ENCODE measurements around the gene INHBC.
"Not testable (repeated sequence)": the region's sequence is repeated elsewhere in the genome, so short reads cannot be mapped to it uniquely, and the experiment has no call there.

The INHBC gene

DNA sequence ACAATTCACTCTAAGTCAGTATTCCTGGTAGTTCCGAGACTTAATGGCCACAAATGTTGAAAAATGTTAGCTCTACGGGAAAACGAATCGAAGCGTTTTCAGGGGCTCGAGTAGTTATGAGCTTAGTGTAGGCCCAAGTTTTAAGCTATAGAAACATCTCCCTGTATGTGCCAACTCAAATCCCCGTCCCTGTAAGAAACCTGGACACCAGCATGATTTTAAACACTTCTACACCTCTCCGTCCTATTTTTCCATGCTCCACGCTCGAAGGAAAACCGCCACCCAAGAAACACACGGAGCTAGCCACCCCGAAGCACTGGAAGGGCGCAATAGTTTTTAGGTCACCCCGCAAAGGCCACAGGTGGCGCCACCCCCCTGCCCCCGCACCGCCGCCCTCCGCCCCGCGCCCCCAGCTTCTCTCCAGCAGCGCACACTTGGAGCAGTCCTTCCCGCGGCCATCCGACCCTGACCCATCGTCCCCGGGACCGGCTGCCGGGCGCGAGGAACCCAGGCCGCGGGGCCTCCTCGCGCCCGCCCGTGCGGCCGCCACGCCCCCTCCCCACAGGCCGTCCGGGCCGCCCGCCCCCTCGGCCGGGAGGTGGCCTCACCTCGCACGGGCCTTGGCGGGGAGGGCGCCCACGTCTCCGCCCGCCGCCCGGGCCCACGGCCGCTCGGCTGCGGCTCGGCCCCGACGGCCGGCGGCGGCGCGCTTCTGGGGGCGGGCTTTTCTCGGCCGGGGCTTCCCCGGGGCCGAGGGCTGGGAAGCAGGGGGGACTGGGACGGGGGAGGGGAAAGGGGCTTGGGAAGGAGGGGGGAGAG, 4.3 kb upstream of the INHBC start:
- no peak for DNase-seq

DNA sequence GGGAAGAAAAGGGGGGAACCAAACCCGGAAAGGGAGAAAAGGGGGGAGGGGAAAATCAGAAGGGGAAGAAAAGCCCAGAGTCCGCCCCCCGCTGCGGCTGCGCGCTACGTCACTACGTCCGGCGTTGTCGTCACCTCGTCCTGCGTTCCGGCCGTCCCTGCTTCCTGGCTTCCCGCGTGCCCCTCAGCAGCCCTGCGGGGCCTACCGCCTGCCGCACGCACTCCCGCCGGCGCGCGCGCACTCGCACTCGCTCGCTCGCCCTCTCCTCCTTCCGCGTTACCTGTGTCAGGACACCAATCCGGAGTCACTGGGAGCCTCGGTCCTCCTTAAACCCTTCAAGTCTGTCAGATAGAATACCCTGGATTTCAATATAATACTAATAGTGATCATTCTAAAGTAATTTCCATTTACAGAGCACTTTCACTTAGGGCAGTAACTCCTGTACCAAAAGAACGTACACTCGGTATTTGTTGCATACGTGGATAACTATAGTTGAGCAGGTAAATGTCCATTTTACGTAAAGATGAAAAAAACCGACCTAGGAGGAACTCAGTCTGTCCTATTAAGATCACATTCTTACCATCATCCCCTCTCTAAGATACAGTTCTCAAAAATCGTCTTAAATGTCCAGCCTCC, 3.5 kb upstream of the INHBC start, which contains the start of gene R3HDM2:
R3HDM2 (minus strand) TSS at position 113 of the 636 bp plus-strand sequence. CDS start 120,615 bp downstream, outside the sequence.
- peak; percentile 96 for DNase-seq

GRCh38 chr12:57431654-57432188, 2.9 kb upstream of the INHBC start:
- no peak for DNase-seq

DNA sequence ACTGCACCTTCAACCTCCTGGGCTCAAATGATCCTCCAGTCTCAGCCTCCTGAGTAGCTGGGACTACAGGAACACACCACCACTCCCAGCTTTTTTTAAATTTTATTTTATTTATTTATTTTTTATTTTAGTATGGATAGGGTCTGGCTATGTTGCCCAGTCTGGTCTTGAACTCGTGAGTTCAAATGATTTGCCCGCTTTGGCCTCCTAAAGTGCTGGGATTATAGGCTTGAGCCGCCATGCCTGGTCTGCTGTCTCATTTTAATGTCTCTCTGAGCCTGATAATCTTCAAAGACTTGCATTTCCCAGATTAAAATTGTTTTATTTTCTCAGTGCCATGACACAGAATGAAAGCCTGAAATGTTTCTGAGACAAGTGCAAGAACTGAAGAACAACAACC, 1.2 kb upstream of the INHBC start:
- no peak for DNase-seq

- no peak for DNase-seq
Measured at GRCh38 chr12:57435293-57435692, 709 bp downstream of the INHBC start.

DNA sequence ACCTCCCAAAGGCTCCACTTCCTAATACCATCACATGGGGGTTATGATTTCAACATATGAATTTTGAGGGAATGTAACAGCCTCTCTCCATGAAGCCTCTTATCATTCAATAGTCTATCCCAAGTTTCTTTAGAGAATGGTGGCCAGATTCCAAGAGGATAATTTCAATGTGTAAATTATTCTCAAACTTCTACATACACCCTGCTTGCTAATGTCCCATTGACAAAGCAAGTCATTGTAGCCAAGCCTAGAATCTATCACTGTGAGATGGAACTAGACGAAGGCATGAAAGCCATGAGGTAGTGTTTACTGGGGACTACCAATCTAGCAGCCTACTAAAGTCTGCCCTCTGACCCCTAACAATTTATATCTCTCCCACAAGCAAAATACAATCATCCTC, 3.8 kb downstream of the INHBC start:
- no peak for DNase-seq

GRCh38 chr12:57439762-57440266, 5.2 kb downstream of the INHBC start:
- no peak for DNase-seq

DNA sequence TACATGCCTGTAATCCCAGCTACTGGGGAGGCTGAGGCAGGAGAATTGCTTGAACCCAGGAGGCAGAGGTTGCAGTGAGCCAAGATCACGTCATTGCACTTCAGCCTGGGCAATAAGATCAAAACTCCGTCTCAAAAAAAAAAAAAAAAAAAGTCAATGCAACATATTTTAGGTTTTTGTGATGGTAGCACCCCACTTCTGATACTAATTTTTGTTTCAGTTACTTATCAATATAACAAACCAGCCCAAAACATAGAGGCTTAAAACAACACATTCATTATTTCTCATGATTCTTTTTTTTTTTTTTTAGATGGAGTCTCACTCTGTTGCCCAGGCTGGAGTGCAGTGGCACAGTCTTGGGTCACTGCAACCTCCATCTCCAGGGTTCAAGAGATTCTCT, 6.8 kb downstream of the INHBC start:
- DNase-seq, result not testable (repeated sequence)

- DNase-seq, result no peak
Measured at GRCh38 chr12:57441846-57442427, 7.4 kb downstream of the INHBC start.

- DNase-seq, result not testable (repeated sequence)
Measured at GRCh38 chr12:57444337-57444736, 9.8 kb downstream of the INHBC start.

- no peak for DNase-seq
Measured at GRCh38 chr12:57444744-57445143, 10.2 kb downstream of the INHBC start.

DNA sequence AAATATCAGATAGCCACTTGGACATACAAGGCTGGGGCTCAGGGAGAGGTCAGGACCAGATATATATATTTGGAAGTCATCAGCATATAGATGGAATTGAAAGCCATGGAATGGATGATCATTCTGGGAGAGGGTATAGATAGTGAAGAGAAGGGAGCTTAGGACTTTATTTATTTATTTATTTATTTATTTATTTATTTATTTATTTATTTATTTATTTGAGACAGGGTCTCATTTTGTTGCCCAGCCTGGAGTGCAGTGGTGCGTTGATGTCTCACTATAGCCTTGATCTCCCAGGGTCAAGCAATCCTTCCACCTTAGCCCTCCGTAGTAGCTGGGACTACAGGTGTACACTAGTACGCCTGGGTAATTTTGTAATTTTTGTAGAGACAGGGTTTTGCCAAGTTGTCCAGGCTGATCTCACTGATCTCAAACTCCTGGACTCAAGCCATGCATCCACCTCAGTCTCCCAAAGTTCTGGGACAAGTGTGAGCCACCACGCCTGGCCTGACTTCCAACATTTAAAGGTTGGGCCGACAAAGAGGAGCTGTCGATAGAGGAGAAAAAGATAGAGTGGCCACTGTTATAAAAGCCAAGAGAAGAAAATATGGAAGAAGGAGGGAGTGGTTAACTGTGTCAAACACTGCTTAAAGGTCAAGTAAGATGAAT, 11.8 kb downstream of the INHBC start:
- DNase-seq, result no peak

DNA sequence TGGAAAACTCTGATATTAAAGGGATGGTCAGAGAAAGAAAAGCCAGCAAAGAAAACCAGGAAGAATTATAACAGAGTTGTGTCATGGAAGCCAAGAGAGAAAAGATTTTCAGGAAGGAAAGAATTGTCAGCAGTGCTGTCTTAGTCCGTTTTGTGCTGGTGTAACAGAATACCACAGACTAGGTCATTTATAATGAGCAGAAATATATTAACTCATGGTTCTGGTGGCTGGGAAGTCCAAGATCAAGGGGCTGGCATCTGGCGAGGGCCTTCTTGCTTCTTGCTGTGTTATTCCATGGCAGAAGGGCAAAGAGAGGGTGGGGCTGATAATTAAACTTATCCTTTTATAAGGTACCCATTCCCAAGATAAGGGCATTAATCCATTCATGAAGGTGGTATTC, 14.1 kb downstream of the INHBC start:
- no peak for DNase-seq

GRCh38 chr12:57449375-57449774, 14.8 kb downstream of the INHBC start:
- no peak for DNase-seq

- DNase-seq, result no peak
Measured at GRCh38 chr12:57450057-57450456, 15.5 kb downstream of the INHBC start.

GRCh38 chr12:57451233-57451778, 16.7 kb downstream of the INHBC start:
- DNase-seq, result no peak

- DNase-seq, result no peak
Measured at GRCh38 chr12:57452181-57452936, 17.8 kb downstream of the INHBC start.

DNA sequence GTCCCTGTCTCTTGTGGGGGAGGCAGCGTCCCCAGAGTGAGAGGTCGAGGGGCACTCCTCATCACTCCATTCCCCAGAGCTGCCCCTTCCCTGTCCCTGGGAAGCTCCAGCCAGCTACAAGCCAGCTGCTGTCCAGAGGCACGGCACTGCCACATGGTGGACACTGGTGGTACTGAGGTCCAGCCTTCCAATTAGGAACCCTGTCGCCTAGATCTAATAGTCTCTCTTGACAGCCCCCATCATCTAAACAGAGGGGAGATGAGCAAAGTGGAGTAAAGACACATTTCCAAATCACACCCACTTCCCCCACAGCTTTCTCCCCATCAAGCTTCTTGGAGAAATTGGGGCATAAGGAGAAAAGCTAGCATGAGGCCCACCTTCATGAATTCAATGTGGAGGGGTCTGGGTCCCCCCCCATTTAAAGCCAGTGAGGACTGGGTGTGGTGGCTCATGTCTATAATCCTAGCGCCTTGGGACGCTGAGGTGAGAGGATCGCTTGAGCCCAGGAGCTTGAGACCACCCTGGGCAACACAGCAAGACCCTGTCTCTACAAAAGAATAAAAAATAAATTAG, 18.4 kb downstream of the INHBC start:
- DNase-seq, result peak; percentile 70

- no peak for DNase-seq
Measured at GRCh38 chr12:57454213-57454565, 19.6 kb downstream of the INHBC start.

- DNase-seq, result peak; percentile 61
Measured at GRCh38 chr12:57454566-57455373, 20.2 kb downstream of the INHBC start, which contains the start of gene INHBE. Gene INHBE (plus strand): TSS chr12:57455307. CDS start chr12:57455537, 230 bp downstream.

All from inflammatory macrophage treated with lipopolysaccharide for 4 hours (primary cell).